HG03469 (cell line): ENCODE measurements around the gene SLC1A4.
"Not testable (repeated sequence)": the region's sequence is repeated elsewhere in the genome, so short reads cannot be mapped to it uniquely, and the experiment has no call there.

Source experiments
- ATAC-seq: cut with Tn5 transposase; IDR thresholded peaks from one replicate; pipeline ENCODE4 v1.9.1; 2021; ENCODE audit warnings: mild to moderate bottlenecking, moderate library complexity, moderate number of reproducible peaks; ENCODE audit not compliant: unreplicated experiment

Gene SLC1A4

GRCh38 chr2:64990876-64991275 lies 1.7 kb downstream of the SLC1A4 start:
- no peak for ATAC-seq

DNA sequence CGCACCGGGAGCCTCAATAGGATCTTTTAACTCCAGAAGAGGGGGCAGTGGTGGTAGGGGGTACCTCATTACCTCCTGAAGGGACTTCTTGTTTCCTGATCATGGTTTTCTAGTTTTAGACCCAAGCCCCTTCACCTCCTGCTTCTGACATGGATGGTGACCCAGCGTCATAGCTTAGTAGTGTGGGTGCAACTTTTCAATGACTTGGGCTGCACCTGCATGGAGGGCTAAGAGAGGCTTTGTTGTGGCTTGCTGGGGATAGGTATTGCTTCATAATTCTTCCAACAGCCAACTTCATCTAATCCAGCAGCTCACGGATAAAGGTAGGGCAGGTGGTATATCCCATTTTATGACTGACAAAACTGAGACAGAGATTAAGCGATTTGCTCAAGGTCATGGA lies 3.0 kb downstream of the SLC1A4 start:
- no peak for ATAC-seq

DNA sequence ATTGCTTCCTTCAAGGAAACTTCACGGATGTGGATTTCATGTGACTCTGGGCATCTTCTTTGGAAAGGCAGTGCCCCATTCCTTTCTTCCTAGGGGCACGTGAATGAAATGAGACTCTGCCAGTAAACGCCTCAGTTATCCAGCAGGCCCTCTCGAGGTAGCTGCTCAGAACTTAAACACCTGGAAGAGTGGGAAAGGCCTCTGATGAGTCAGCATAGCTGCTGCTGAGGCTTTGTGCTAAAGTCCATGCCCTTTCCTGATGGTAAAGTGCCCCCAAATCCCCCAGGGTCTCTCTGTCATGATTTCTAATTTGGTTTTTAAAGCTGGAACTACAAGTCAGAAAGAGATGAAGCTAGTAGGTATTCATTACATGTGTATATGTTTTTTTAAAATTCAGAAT lies 3.8 kb downstream of the SLC1A4 start:
- ATAC-seq = no peak

GRCh38 chr2:64995041-64995440 lies 5.8 kb downstream of the SLC1A4 start:
- ATAC-seq = no peak

DNA sequence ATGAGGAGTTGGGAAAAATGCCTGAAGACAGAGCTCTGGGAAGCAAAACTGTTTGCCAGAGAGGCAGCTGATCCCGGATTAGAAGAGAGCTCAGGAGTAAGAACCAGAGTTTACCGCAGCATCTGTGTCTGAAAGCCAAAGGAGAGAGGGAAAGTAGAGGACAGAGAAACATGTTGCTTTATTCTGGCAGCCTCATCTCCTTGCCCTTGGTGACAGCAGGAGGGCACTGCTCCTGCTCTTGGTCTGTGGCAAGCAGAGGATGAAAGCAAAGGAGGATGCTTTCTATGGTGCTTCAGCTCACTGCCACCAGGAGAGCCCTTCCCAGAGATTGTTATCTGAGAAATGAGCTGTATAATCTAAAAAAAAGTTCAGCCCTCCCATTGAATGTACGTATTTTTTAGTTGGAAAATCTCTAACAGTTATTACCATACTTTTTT lies 7.7 kb downstream of the SLC1A4 start:
- no peak for ATAC-seq

DNA sequence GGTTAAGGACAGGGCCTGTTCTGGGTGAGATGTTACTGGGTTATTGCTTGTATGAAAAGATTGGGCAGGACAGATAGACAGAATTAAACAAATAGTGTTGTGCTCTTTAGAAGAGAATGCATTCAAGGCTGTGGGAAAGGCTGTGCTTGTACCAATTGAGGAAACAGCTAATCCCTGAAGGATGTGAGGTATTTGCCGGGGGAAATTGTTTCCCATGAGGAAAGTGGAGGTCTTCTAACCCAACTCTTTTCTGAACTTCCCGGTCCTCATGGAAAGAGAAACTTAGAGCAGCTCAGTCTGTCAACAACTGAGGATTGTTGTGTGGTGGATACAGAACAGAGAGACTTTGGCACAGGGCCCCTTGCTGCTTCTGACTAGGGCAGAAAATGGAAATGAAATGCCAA lies 9.5 kb downstream of the SLC1A4 start:
- no peak for ATAC-seq

GRCh38 chr2:64999754-65000153 lies 10.6 kb downstream of the SLC1A4 start:
- no peak for ATAC-seq

DNA sequence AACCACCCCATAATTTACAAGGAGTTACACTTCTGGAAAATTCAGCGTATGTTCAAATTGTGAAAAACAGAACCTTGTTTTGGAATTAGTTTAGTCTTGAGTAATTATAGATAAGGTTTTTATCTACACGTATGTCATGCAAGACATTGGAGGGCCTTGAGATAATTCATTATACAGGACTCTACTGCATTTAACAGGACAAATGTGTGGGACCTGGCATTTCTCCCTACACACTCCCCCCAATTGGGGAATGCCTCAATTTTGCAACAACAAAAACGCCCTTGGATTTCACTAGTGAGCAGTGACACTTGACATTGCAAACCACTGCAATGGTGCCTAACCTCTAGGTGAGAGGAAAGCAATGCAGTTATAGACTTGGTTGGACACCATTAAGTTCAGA lies 11.4 kb downstream of the SLC1A4 start:
- no peak for ATAC-seq

DNA sequence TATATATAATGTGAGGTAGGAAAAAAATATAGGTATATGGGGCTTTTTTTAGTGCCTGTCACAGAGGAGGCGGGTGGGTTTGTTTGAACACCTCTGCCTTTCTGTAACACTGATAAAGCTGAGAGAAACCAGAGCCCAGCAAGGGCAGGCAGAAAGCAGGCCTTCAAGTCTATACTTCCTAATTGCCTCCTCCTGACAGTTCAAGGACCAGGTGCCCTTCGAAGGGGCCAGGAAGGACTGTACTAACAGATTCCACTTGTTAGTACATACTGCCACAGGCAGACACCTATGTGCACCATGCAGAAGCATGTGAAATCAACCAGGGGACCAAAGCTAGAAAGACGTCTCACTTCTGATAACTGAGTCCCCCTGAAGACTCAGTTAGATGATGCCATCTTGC lies 13.8 kb downstream of the SLC1A4 start:
- ATAC-seq = no peak

DNA sequence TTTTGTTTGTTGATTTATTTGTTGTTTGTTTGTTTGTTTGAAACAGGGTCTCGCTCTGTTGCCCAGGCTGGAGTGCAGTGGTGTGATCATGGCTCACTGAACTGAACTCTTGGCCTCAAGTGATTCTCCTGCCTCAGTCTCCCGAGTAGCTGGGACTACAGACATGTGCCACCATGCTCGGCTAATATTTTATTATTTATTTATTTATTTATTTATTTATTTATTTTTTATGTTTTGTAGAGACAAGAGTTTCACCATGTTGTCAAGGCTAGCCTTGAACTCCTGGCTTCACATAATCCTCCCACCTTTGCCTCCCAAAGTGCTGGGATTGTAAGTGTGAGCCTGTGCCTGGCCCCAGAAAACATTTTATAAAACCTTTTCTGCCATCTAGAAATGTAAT lies 15.0 kb downstream of the SLC1A4 start:
- ATAC-seq = not testable (repeated sequence)

DNA sequence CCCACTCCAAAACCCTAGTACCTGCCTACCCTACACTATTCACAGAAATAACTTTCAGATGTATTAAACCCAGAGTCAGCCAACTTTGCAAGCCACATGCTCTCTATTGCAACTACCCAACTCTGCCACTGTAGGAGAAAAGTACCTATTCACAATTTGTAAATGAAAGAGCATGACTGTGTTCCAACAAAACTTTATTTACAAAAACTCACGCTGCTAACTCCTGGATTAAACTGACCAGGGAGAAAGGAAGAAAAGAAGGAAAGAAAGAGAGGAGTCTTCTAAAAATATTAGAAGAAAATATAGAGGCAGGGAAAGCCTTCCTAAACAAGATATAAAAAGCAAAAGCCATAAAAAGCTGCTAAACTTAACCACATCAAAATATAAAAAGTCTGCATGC lies 24.6 kb downstream of the SLC1A4 start:
- ATAC-seq = no peak

DNA sequence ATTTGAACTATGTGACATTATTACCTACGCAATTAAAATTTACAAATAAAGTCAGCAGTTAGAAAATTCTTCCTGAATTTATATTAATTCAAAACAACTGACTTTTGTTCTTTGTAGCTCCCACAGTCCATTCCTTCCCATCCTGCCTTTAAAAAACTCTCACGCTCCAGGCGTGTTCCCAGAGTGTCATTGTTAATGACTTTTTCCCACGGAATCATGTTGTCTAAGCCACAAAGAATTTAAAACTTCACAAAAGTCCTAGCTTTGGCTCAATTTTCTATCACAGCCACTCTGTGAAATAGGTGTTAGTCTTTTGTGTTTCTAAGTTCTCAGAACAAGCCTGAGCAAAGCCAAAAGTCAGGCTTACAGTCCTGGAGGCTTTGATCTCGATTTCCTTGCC lies 26.5 kb downstream of the SLC1A4 start:
- ATAC-seq = no peak

DNA sequence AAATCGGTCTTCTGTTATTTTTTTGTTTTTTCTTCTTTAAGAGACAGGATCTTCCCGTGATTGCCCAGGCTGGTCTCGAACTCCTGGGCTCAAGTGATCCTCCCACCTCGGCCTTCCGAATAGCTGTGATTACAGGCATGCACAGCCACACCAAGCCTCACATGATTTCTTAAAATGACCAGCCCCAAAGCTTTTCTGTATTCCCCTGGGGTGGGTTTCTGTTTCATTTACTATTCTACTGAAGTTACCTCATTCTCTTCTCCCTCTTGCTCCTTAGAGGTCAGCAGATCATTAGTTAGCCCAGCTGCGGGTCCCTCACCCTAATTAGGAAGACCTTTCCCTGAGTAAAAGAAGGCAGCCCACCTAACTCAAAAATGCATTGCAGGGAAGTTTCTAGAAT lies 27.6 kb downstream of the SLC1A4 start:
- no peak for ATAC-seq

GRCh38 chr2:65017335-65017734 lies 28.1 kb downstream of the SLC1A4 start:
- ATAC-seq = no peak

GRCh38 chr2:65018141-65018582 lies 29.0 kb downstream of the SLC1A4 start:
- no peak for ATAC-seq

GRCh38 chr2:65019010-65019409 lies 29.8 kb downstream of the SLC1A4 start:
- no peak for ATAC-seq

GRCh38 chr2:65019675-65020195 lies 30.5 kb downstream of the SLC1A4 start:
- ATAC-seq = no peak

DNA sequence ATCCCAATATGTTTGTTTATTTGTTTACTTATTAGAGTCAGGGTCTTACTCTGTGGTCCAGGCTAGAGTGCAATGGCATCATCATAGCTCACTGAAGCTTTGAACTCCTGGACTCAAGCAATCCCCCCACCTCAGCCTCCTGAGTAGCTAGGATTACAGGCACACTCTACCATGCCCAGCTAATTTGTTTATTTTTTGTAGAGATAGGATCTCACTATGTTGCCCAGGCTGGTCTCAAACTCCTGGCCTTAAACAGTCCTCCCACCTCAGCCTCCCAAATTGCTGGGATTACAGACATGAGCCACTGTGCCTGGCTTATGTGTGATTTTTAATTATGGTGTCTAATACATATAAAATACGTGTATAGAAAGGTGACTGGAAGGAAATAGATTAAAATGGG lies 31.1 kb downstream of the SLC1A4 start:
- not testable (repeated sequence) for ATAC-seq

- no peak for ATAC-seq
Measured at GRCh38 chr2:65020943-65021528, 31.8 kb downstream of the SLC1A4 start.

DNA sequence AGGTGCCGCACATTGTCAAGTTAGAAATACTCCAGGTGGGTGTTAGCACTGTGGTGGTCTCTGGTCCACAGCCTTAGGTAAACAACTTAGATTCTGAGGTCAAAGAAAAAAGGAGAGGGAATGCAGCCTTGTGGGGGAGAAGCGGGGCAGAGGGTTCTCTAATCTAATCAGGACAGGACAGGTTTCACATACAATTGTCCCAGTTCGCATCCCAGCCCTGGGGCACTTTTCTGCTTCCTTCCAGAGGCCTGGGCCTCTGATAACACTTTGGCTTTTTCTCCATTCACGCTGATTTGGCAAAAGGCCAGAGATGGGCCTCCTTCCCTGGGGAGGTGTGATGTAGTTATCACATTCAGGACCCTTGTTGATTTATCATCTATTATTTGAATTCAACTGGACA lies 32.5 kb downstream of the SLC1A4 start:
- ATAC-seq = no peak

DNA sequence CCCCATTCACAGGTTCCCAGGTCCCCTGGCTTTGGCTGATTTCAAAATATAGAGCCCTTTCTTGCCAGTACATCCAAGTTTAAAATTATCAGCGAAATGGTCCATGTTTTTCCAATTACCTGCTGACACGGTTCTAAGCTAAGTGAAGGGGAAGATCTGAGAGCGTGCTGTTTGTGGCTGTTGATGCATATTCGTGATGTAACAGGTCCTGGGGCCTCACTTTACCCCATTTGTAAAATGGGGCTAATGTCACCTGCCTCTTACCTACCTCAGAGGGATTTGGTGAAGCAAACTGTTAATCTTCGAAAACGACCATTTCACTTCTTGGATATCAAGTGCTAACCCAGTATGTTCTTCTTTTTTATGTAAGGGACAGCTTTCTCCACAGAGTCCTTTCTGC lies 33.0 kb downstream of the SLC1A4 start:
- ATAC-seq = no peak

DNA sequence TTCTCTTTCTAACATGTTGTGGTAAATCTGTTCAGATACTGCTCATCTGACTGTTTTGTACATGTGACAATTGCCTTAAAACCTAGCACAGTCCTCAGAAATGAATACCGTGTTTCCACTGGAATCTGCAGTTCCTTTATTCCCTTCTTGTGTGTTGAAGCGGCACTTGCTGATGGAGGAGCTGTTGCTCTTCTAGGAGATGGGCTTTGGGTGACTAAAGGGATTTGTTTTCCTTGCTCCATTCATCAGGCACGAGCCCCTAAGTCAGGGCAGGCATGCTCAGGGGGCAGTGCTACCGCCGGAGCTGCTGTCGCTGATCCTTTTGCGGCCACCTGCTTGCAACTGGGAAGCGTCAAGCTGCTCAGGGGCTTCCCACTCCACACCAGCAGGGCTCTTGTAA lies 34.5 kb downstream of the SLC1A4 start:
- ATAC-seq = no peak

DNA sequence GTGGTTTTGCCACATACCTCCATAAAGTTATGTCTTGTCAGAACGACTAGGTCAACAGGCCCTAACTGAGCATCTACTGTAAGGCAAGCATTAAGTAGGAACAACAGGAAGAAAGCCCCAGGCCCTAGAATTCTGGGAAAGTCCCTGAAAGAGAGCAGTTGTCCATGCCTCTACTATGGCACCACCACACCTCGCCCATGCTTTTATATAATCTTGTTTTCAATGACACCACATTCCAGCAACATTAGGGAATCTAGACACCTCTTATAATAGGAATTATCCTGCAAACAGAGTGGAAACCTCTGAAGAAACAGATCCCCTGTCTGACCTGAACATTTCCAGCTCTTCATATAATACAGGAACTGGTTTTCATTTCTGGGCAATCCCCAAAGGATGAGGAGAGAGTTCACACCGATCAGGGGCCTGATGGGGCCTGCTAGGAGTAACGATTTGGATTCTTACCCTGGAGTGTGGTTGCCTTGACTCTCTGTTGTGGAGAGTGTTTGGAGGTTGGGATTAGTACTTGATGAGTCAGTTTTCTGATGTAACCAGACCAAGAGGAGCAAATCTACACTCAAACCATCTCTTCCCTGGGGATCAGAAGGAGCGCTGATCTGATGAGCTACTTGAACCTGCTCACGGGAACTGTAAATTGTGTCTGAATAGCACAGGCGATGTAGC lies 35.1 kb downstream of the SLC1A4 start:
- ATAC-seq = no peak
